HG03280 (cell line): ENCODE data around the gene CD48.
"Not testable (repeated sequence)": the region's sequence is repeated elsewhere in the genome, so short reads cannot be mapped to it uniquely, and the experiment has no call there.

Experiments
- ATAC-seq: cut with Tn5 transposase; IDR thresholded peaks from one replicate; pipeline ENCODE4 v1.9.1; 2021; ENCODE audit warnings: mild to moderate bottlenecking, moderate library complexity; ENCODE audit not compliant: unreplicated experiment

The CD48 gene

GRCh38 chr1:160742428-160743127 lies 31.0 kb upstream of the CD48 start:
- ATAC-seq: no peak

DNA sequence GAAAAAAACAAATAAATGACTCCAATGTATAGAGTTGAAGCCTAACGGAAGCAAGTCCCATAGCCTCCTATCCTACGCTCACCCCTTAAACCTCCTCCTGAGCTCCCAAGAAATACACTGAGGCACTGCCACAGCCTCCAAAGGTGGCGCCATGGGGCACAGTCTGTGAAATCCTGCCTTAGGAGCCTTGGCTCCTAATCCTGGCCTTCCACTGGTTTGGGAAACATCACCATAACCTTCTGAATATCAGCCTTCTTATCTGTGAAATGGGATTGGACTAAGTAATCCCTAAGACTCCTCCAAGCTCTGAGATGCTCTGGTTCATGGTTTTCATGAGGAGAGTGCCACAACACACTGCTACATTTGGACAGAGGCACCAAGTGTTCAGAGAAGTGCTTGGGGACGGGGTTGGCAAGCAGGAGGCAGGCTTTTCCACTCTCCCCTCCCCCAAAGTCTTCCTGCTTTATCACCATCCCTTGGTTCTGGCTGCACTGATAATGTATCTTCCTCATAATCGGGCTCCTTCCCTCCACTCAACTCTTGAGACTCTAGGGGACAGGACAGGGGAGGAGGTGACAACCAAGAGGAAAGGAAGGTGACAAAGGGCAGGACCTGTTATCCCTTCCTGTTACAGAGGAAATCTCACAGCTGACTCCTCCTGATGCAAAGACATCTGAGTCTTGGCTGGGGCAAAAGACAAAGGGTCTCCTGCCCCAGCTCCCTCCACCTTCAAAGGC lies 30.2 kb upstream of the CD48 start:
- no peak for ATAC-seq

DNA sequence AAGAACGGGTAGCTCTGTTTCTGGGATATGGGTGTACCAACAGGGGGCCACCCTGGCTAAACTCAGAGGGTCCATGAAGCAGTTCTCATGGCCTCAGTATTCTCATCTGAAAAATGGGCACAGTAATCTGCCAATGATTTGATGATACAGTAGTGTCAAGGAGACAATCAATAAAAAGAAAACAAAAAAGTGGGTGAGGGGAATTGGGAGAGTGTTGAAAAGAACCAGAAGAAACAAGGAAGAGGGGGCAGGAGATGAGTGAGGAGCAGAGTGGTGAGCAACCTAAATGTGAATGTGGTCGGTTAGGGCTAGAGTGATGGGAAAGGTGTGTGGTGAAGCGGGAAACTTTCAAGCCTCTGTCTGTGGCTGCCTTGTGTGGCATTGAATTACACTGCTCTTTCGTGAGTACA lies 29.5 kb upstream of the CD48 start:
- no peak for ATAC-seq

DNA sequence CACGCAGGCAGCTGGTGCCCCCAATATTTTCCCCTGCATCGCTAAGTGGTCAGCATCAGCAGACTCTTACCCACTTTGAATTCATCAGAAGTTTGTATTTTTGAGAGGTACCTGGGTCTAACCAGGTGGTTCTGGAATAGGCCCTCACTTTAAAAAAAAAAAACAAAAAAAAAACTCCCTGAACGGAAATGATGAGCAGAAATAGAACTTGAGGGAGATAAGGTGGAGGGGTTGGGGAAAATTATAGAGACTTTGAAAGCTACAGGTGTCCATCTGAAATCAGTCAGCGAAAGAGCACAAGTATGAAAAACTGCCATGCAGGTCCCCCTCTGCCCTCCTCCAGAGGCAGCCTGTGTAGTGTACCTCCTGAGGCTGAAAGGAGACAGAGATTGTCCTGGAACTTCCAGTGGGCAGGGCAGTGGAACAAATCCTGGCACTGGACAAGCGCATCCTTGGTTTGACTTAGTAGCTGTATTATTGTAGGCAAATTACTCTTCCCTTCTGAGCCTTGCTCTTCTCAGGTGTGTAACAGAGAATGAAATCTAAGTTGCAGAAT lies 28.6 kb upstream of the CD48 start:
- no peak for ATAC-seq

GRCh38 chr1:160739098-160739511 lies 27.5 kb upstream of the CD48 start, which contains the start of gene SLAMF7:
Gene SLAMF7 (plus strand): TSS chr1:160739247. CDS start chr1:160739302, 55 bp downstream.
- peak; percentile 66 for ATAC-seq

DNA sequence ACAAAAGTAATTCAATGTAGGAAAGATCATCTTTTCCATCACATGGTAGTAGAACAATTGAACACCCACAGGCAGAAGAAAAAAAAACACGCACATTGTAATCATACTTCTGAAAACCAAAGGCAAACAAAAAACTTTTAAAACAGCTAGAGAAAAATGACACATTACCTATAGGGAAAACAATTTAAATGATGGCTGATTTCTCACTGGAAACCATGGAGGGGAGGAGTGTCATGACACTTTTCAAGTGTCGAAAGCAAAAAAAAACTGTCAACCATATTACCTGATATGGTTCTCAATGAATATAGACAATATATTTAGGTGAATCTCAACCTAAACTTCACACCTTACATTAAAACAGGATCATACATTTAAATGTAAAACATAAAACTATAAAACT lies 26.6 kb upstream of the CD48 start:
- ATAC-seq: no peak

DNA sequence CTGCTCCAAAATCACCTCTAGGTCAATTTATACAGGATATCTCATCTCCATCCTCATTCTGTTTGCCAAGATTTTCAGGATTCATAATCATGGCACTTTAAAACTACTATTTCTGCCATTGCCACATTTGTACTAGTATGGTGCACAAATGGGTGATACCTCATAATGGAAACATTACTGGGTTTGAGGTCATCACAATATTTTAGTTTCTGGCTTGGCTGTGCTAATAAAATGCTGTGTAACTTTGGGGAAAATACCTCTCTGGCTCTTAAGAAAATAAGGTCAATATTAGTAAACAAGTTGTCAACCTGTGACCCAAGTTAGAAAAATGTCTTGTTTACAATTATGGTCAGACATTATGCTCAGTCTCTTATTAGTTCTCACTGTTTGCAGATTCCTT lies 22.7 kb upstream of the CD48 start:
- ATAC-seq: no peak

DNA sequence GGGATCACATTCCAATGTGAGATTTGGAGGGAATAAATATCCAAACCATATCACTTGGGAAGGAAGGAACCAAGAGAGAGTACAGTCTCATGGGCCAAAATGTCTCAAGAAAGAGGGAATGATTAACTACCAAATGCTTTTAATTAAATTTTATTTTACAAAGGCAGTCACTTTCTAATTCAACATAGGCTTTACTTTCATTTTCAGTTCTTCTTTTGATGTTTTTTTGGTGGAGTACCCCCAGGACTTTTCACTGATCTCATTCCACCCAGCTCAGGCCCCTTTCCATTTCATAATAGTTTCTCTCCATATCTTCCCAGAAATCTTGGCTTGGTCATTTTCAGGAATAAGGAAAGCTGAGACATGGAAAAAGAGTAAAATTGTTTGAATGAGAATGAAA lies 22.3 kb upstream of the CD48 start:
- ATAC-seq: no peak

DNA sequence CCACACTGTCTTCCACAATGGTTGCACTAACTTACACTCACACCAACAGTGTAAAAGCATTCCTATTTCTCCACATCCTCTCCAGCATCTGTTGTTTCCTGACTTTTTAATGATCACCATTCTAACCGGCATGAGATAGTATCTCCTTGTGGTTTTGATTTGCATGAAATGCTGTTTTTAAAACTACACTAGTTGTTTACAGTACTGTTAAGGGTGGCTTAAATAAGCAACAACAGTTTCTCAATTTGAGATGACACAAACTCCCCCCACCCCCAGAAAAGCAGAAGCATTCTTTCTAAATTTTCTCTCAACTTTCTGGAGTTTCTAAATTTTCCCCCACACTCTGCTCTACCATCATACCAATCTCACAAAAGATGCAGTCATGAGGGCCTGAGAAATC lies 20.4 kb upstream of the CD48 start:
- no peak for ATAC-seq

DNA sequence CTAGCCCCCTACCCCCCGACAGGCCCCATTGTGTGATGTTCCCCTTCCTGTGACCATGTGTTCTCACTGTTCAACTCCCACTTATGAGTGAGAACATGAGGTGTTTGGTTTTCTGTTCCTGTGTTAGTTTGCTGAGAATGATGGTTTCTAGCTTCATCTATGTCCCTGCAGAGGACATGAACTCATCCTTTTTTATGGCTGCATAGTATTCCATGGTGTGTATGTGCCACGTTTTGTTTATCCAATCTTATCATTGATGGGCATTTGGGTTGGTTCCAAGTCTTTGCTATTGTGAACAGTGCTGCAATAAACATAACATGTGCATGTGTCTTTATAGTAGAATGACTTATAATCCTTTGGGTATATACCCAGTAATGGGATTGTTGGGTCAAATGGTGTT lies 19.9 kb upstream of the CD48 start:
- not testable (repeated sequence) for ATAC-seq

- ATAC-seq: no peak
These were observed 15.7 kb upstream of the CD48 start for GRCh38 chr1:160727316-160727640.

DNA sequence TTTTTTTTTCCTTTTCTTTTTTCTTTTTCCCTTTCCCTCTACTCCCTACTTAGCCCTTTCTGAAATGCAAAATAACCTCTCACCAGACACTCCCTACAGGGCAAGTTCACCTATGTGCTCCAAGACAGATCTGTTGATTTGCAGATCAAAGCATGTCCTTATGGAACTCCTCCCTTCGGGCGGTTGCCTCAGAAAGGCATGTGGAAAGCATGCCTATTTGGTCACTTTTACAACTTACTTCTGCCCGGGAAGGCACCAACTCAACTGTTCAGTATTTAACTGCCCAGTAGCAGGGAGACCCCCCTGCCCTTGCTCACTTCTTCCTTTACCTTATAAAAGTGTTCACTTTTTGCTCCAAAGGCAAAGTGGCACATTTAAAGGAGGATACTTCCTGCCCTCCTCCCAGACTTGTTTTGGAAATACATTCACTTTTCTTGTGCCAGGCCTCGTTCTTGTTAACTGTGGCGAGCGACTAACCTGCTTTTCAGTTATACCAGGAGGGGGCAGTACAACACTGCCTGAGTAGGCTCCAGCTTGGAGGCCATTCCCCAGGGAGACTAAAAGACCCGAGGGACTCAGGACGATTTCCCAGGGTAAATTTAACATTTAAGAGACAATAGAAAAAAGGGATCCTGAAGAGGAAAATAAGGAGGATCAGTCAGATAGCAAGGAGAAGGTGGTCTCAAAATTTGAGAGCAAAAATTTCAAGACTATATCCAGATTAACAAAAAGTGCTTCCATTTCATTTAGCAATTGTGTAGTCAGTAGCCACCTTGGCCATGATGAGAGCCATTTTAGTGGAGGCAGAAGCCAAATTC lies 15.1 kb upstream of the CD48 start:
- peak; percentile 66 for ATAC-seq

- ATAC-seq: peak; percentile 37
These were observed 14.5 kb upstream of the CD48 start for GRCh38 chr1:160726114-160726497.

GRCh38 chr1:160724465-160725242 lies 13.0 kb upstream of the CD48 start:
- no peak for ATAC-seq

GRCh38 chr1:160723332-160723731 lies 11.7 kb upstream of the CD48 start:
- no peak for ATAC-seq

GRCh38 chr1:160722726-160723125 lies 11.1 kb upstream of the CD48 start:
- ATAC-seq: no peak

- ATAC-seq: no peak
These were observed 9.9 kb upstream of the CD48 start for GRCh38 chr1:160721473-160721872.

DNA sequence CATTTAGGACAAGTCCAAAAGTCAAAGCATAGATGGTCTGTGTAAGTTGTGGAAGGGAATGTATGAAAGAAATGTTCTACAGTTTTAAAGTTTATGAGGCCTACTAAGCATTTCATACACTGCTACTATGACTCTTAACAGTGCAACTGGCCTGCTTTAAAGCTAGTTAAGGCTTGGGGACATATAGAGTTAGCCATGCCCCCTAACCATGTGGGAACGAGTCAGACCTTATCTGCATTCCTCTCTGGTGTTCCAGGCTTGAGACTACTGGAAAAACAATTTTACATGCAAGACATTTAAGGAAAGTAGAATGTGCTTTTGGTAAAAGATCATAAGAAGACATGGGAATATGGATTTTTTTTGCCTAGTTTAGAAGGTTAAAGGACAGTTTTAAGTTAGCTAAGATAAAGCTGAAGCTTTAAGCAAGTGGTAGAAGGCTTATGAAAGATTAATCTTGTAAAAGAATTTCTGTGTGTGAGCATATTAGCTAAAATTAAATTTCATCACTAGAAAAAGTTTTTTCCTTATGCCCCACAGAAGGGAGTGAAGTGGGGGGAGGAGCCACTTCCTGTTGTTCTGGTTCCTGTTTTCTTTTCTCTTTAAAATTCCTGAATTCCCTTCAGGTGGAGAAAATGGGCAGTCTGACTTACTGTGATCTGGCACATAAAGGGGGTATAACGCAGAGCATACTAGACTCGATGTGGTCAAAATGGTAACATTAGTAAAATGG lies 8.9 kb upstream of the CD48 start:
- no peak for ATAC-seq

DNA sequence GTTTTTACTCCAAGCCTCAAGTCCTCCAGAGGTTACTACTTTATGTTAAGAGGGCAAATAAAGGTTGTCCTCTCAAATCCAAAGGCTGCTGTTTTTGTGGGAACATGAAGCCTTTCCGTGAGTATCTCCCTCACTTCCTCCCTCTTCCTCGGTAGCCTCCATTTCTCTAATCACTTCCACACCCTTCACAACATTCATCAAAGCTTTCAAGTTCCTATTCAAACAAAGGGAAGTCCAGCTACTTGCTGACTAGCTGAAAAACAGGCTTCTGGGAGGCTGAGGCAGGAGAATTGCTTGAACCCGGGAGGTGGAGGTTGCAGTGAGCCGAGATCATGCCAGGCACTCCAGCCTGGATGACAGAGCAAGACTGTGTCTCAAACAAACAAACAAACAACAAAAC lies 6.6 kb upstream of the CD48 start:
- ATAC-seq: no peak

DNA sequence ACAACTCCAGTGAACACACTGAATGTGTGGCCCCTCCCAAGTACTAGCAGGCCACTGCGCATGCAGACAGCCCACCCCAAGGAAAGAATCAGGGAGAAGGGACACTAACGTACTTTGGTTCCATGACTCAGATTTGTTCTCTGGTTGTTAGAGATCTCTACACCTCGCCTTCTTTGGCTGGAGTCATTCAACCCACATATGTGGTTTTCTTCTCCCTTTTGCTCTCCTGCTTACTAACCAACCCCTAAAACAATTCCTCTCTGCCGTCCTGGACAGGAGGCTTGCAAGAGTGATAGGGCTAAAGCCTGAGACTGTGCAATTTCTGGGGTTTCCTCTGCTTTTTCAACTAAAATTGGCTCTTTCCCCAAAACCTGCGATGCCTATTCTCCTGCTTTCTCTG lies 5.7 kb upstream of the CD48 start:
- ATAC-seq: no peak
